Raji (cell line): Measurements from ENCODE around the gene LHPP.

Experiments used
- POLR2A ChIP-seq: IDR thresholded peaks from 2 replicates; pipeline ENCODE4 v1.6.1; 2011; ENCODE audit warnings: low read depth, low read length, control low read depth; ENCODE audit not compliant: insufficient read depth

The LHPP gene

DNA sequence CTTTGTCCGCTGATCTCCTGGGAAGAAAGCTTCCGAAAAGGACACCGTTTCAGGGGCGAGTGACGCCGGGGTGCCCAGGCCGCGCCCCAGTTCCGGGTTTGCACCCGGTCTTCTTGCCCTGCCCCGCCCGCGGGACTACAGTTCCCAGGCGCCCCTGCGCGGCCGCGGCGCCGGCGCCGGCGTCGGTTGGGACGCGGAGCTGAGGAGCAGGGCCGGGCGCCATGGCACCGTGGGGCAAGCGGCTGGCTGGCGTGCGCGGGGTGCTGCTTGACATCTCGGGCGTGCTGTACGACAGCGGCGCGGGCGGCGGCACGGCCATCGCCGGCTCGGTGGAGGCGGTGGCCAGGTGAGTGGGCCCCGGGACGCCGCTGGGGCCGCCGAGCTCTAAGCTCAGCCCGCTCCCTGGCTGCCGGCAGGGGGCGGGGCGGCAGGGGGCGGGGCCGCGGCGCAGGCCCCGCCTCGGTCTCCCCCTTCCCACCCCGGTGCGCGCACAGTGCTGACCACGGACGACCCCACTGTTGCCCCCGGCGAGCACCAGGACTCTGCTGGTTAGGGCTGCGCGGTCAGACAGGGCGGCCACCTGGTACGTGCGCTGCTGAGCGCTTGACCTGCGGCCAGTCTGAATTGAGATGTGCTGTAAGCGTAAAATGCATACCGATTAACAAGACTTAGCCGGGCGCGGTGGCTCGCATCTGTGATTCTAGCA, at the start of gene LHPP:
TSS of gene LHPP (plus strand) at position 182 of the 706 bp plus-strand sequence. CDS start at position 222, 40 bp downstream.
- peak; percentile 69 for TF ChIP-seq POLR2A

DNA sequence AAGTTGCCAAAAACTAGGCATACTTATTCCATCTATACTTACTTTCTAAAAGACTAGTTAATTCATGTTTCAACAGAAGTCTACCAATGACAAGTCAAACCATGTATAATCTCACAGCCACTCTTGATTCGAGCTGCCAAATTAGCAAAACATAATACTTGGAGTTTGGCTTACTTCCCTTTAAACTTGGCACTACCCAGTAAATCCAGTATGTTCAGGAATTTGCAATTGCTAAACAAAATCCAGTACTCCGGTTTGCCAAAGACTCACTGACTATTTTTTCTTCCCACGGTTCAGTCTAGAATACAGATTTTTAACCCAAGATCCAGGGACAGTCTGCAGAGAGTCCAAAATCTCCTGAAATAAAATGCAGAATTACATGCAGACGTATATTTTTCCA, 47.5 kb upstream of the LHPP start:
- no peak for TF ChIP-seq POLR2A

DNA sequence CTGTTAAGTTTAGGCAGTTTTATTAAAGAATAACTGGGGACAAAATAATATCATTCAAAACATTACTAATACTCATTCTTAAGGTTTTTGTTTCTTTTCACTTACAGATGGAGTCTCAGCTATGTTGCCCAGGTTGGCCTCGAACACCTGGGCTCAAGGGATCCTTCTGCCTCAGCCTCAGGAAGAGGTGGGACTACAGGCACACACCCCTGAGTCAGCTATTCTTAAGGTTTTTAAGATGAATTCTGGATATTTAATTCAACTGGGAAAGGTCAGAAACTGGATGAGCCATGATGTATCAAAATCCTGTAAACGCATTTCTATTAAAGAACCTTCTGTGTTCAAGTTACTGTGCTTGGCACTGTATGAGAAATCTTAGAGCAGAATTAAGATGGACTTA, 46.4 kb upstream of the LHPP start:
- no peak for TF ChIP-seq POLR2A

- no peak for TF ChIP-seq POLR2A
Observed at GRCh38 chr10:124416733-124417132, 44.9 kb upstream of the LHPP start.

GRCh38 chr10:124417895-124418725, 43.5 kb upstream of the LHPP start:
- no peak for TF ChIP-seq POLR2A

DNA sequence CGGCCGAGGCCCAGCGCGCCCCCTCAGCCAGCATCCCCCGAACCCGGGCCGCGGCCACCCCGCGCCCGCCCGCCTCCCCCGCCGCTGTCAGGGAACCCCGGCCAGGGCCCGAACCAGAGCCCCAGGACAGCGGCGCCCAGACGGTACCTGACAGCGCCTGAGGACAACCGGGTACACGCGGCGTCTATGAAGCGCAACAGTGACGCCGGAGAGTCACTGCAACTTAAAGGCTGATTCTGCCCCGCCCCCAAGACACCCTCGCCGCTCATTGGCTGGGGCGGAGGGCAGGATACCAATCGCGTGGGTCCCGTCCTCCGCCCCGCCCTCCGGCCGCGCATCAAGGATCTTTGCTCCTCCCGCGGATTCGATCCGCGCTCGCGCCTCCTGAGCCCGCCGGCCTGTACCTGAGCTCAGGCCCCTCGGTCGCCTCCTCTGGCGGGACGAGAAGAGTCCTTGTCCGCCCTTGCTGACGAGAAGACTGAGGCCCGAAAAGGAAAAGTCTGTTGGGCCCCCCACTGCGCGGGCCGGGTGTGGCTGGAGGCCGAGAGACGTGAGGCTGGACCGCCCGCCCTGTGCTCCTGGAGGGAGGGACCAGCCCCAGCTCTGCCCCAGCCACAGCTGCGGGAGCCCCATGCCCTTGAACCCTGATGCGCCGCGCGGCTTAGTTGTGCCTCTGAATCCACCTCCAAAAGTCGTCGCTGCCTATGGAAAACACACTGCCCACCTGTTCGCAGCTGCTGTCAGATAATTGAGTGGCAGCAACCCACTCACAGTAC, 42.7 kb upstream of the LHPP start, which contains the start of gene OAT:
TSS of gene OAT (minus strand) at position 198 of the 776 bp plus-strand sequence. CDS start 6,752 bp downstream, outside the sequence.
- TF ChIP-seq POLR2A, result peak; percentile 99

DNA sequence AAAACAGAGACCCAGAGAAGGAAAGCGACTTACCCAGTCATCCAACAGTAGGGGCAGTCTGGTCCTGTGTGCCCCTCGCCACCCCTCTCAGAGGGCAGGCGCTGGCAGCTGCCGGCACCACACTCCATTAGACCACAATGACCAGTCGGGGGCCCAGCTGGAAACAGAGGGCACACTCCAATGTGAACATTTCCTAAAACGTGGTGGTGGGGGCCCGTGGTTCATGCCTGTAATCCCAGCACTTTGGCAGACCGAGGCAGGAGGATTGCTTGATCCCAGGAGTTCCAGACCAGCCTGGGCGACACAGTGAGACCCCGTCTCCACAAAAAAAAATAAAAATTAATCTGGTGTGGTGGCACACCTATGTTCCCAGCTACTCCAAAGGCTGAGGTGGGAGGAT, 42.0 kb upstream of the LHPP start:
- no peak for TF ChIP-seq POLR2A

- TF ChIP-seq POLR2A, result no peak
Observed at GRCh38 chr10:124420254-124420653, 41.4 kb upstream of the LHPP start.

DNA sequence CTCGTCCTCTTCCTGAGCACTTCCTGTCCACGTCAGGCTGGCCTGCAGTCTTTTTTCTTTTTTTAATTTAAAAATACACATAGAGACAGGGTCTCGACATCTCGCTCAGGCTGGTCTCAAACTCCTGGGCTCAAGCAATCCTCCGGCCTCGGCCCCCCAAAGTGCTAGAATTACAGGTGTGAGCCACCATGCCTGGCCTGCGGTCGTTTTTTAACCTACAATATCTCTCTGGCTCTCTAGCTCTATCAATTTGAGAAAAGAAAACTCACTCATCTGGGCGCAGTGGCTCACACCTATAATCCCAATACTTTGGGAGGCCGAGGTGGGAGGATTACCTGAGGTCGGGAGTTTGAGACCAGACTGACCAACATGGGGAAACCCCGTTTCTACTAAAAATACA, 38.9 kb upstream of the LHPP start:
- TF ChIP-seq POLR2A, result no peak

GRCh38 chr10:124423813-124424212, 37.8 kb upstream of the LHPP start:
- TF ChIP-seq POLR2A, result no peak

DNA sequence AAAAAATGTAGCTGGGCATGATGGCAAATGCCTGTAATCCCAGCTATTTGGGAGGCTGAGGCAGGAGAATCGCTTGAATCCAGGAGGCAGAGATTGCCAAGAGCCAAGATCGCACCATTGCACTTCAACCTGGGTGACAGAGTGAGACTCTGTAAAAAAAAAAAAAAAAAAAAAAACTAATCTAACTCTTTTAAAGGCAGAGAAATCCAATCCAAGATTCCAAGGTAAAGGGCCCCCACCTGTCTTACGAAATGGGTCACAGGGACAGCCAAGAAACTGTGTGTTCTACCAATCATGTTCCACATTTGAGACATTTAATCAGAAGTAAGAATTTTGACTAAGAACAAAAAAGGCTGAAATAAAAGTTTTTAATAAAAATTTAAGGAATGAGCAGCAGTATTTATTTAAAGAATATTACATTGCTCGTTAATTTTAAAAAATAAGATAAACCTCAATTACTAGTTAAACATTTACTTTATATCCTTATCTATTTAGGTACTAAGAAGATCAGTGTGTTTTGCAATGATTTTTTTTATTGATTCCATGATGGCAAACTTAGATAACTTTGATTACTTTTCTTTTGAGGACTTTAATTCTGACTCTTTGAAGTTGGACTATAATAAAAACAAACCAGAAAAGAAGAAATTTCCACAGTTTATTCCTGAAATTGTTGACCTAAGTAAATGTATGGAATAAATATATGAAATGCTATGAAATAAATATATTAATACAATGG, 36.2 kb upstream of the LHPP start:
- TF ChIP-seq POLR2A, result no peak

DNA sequence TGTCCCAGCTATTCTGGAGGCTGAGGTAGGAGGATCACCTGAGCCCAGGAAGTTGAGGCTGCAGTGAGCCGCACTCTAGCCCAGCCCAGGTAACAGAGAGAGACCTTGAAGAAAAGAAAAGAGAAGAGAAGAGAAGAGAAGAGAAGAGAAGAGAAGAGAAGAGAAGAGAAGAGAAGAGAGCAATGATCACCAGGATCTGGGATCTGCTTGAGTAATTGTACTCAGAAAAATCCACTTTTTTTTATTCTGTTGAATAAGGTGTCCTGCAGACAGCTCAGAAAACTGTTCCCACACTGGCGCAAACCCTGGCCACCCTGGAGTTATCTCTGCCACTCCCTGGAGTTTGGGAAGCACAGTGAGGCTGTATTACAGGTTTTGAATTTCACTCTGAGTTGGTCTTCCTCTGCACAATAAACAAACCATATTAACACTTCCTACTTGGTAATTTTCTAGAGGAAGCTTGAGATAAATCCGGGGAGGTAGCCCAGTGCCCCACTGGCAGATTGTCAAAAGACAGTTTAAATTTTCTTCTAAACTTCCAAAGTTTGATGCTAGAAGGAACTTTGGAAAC, 33.3 kb upstream of the LHPP start:
- TF ChIP-seq POLR2A, result no peak

GRCh38 chr10:124429576-124429975, 32.0 kb upstream of the LHPP start:
- TF ChIP-seq POLR2A, result no peak

DNA sequence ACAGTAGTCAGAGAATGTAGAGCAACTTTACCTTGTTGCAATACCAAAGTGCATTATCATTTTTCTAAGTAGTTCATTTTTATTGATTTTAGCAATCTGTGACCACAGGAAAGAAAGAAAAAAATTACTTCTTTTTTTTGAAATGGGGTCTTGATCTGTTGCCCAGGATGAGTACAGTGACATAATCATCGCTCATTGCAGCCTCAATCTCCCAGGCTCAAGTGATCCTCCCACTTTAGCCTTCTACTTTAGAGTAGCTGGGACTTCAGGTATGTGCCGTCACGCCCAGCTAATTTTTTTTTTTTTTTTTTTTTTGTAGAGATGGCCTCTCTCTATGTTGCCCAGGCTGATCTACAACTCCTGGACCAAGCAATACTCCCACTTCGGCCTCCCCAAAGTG, 31.5 kb upstream of the LHPP start:
- TF ChIP-seq POLR2A, result no peak
